ENCODE measurements around the gene PRDM13.

DNA sequence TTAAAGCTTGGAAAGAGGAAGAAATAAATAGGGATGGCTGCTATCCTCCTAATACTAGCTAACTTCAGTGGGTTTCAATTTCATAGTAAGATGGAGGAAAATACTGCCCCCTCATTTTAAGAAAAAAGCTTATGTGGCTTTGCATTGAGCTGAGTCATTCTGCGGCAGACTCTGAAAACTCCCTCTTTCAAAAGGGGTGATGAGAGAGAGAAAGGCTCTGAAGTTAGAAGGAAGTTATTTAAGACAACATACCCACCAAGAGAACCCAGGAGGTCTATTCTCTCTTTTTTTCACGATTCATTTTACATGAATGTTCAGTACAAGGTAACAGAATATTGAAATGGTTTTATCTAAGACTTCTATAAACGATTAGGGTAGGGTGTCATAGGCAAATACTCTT, 4.5 kb downstream of the PRDM13 start:
- no peak for TF ChIP-seq NFIC (IDR thresholded peaks at IDR 0.05)
- no peak for TF ChIP-seq CEBPB (IDR thresholded peaks at IDR 0.05)
- TF ChIP-seq TCF12 (IDR thresholded peaks at IDR 0.05; ENCODE audit: low read depth), result no peak
- TF ChIP-seq, protein P1, sequence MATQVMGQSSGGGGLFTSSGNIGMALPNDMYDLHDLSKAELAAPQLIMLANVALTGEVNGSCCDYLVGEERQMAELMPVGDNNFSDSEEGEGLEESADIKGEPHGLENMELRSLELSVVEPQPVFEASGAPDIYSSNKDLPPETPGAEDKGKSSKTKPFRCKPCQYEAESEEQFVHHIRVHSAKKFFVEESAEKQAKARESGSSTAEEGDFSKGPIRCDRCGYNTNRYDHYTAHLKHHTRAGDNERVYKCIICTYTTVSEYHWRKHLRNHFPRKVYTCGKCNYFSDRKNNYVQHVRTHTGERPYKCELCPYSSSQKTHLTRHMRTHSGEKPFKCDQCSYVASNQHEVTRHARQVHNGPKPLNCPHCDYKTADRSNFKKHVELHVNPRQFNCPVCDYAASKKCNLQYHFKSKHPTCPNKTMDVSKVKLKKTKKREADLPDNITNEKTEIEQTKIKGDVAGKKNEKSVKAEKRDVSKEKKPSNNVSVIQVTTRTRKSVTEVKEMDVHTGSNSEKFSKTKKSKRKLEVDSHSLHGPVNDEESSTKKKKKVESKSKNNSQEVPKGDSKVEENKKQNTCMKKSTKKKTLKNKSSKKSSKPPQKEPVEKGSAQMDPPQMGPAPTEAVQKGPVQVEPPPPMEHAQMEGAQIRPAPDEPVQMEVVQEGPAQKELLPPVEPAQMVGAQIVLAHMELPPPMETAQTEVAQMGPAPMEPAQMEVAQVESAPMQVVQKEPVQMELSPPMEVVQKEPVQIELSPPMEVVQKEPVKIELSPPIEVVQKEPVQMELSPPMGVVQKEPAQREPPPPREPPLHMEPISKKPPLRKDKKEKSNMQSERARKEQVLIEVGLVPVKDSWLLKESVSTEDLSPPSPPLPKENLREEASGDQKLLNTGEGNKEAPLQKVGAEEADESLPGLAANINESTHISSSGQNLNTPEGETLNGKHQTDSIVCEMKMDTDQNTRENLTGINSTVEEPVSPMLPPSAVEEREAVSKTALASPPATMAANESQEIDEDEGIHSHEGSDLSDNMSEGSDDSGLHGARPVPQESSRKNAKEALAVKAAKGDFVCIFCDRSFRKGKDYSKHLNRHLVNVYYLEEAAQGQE (IDR thresholded peaks at IDR 0.05; ENCODE audit: low read depth), result no peak
- TF ChIP-seq, protein P2, sequence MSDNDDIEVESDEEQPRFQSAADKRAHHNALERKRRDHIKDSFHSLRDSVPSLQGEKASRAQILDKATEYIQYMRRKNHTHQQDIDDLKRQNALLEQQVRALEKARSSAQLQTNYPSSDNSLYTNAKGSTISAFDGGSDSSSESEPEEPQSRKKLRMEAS (IDR thresholded peaks at IDR 0.05), result no peak

Data from Ishikawa (cell line).